Raji (cell line): Measurements from ENCODE around the gene ADAMTS9.

Experiments
- POLR2A ChIP-seq: IDR thresholded peaks from 2 replicates; pipeline ENCODE4 v1.6.1; 2011; ENCODE audit warnings: low read depth, low read length, control low read depth; ENCODE audit not compliant: insufficient read depth

ADAMTS9 gene

DNA sequence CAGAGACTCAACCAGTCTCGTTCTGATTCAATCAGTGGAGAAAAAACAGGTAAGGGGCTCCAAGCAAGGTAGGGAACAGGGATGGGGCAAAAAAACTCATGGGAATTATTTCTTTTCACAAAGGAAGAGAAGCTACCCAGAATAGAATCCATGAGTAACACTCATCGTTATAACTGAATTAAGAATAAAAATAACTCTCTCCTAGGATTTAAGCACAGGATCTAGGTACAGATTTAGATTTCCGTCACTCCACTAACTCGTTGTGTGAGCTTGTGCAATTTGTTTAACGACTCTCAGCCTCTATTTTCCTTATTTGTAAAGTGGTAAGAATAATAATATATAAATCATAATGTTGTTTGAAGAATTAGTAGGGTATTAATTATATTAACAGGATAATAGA is 68.6 kb downstream of the ADAMTS9 start:
- TF ChIP-seq POLR2A: no peak

DNA sequence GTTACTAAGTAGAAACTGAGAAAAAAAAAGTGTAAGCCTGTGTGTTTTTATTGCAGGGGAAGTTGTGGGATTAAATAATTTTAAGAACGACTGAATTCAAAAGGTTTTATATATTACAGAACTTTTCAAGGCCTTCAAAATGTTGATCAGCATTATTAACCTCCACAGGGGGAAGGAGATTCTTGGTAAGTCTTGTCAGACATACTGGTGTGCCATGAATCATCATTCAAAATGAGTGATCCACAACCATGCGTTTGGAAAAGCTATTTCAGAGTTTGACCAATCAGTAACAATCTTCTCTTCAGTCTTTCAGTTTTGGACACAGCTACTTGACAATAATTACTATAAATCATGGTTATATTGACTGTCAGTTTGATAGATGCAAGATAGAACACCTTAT is 70.2 kb downstream of the ADAMTS9 start:
- TF ChIP-seq POLR2A: no peak

GRCh38 chr3:64616953-64617352 is 70.8 kb downstream of the ADAMTS9 start:
- no peak for TF ChIP-seq POLR2A

GRCh38 chr3:64612916-64613526 is 74.8 kb downstream of the ADAMTS9 start:
- TF ChIP-seq POLR2A: no peak

- TF ChIP-seq POLR2A: no peak
Measured at GRCh38 chr3:64612082-64612860, 75.5 kb downstream of the ADAMTS9 start.

DNA sequence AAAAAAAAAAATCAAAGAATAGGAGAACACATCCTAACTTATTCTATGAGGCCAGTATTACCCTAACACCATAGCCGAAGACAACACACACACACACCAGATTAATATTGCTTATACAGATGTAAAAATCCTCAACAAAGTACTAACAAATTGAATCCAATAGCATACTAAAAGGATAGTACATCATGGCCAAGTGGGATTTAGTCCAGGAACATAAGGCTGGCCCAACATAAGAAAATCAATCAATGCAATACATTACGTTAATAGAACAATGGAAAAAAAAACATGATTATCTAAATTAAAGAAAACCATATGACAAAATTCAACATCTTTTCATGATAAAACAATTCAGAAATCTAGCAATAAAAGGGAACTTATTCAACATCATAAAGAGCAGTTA is 79.1 kb downstream of the ADAMTS9 start:
- TF ChIP-seq POLR2A: no peak

- no peak for TF ChIP-seq POLR2A
Measured at GRCh38 chr3:64607032-64607551, 80.7 kb downstream of the ADAMTS9 start.

- no peak for TF ChIP-seq POLR2A
Measured at GRCh38 chr3:64604313-64604712, 83.5 kb downstream of the ADAMTS9 start.

DNA sequence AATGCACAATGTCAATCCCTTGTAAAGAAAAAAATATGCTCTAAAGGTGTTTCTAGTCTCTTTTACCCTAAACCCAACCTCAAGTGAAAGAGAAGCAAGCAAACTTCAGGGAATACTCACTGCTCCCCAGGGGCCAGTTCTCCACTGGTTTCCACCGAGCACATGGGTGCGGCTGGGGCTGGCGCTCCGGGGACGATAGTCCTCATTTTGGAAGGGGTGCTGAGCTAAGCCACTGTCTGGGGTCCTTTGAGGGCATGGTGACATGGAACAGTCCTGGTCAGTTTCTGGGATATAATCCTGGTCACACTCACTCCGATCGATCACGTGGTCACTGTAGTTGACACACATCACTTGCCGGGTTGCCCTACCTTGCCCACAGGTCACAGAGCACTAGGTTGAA is 86.0 kb downstream of the ADAMTS9 start:
- TF ChIP-seq POLR2A: no peak

- TF ChIP-seq POLR2A: no peak
Measured at GRCh38 chr3:64600246-64600950, 87.4 kb downstream of the ADAMTS9 start.

DNA sequence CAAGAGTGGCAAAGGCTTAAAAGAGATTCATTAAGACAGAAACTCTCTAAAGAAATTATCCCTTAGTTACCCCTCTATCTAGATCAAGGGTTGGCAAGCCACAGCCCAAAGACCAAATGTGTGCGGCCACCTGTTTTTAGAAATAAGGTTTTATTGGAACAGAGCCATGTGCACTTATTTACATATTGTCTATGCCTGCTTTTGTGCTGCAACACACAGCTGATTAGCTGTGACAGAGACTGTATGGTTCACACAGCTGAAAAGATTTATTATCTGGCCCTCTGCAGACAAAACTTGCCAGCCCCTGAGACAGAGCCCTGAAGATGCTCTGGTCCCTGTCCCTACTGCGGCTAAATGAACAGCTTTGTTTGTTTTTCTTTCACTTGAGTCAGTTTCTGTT is 88.1 kb downstream of the ADAMTS9 start:
- no peak for TF ChIP-seq POLR2A

- TF ChIP-seq POLR2A: no peak
Measured at GRCh38 chr3:64595253-64595694, 92.5 kb downstream of the ADAMTS9 start.

DNA sequence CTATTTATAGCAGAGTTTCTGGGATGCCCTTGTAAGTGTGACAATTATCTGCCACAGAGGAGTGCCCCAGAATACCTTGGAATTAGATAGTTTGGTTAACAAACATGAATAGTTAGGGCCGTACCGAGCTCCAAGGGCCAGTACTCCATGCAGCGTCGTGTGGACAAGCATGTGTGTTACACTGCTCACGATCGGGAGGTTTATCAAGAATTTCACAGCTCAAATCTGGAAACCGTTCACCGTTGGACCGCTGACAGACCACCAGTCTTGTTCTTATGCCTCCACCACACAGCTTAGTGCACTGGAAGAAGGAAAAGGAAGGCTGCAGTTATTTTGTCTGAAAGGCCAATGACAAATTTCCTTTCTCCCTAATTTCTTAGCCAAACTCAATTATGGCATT is 93.7 kb downstream of the ADAMTS9 start:
- no peak for TF ChIP-seq POLR2A

GRCh38 chr3:64593350-64593749 is 94.5 kb downstream of the ADAMTS9 start:
- TF ChIP-seq POLR2A: no peak

GRCh38 chr3:64591615-64592014 is 96.2 kb downstream of the ADAMTS9 start:
- no peak for TF ChIP-seq POLR2A

DNA sequence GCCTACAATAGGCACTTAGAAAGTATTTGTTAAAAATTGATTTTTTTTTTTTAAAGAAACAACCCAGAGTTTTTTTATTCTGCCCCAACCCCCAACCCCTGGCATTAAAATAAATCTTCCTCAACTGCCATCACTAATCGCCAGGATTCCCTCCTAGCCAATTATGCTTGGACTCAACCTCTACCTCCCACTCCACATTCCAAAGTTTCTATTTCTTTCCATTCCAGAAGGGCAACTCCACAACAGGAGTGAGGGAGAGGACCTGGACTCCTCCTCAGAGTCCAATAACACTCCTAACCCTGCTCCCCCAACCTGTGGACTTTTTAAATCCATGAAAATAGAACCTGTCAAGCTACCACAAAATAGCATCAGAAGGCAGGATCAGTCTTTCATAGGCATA is 99.4 kb downstream of the ADAMTS9 start:
- no peak for TF ChIP-seq POLR2A
